Activated CD8-positive, alpha-beta memory T cell treated with anti-CD3 and anti-CD28 coated beads, Interleukin-2, amount 50 U/mL, for 24 hours (primary cell): ENCODE data around the gene LVRN.
"Not testable (repeated sequence)": the region's sequence is repeated elsewhere in the genome, so short reads cannot be mapped to it uniquely, and the experiment has no call there.

Source experiments
- DNase-seq: peaks from one replicate; pipeline ENCODE4 v3.0.0-alpha.2; 2020; ENCODE audit errors: extremely low read depth

LVRN gene, protein sequence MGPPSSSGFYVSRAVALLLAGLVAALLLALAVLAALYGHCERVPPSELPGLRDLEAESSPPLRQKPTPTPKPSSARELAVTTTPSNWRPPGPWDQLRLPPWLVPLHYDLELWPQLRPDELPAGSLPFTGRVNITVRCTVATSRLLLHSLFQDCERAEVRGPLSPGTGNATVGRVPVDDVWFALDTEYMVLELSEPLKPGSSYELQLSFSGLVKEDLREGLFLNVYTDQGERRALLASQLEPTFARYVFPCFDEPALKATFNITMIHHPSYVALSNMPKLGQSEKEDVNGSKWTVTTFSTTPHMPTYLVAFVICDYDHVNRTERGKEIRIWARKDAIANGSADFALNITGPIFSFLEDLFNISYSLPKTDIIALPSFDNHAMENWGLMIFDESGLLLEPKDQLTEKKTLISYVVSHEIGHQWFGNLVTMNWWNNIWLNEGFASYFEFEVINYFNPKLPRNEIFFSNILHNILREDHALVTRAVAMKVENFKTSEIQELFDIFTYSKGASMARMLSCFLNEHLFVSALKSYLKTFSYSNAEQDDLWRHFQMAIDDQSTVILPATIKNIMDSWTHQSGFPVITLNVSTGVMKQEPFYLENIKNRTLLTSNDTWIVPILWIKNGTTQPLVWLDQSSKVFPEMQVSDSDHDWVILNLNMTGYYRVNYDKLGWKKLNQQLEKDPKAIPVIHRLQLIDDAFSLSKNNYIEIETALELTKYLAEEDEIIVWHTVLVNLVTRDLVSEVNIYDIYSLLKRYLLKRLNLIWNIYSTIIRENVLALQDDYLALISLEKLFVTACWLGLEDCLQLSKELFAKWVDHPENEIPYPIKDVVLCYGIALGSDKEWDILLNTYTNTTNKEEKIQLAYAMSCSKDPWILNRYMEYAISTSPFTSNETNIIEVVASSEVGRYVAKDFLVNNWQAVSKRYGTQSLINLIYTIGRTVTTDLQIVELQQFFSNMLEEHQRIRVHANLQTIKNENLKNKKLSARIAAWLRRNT

DNA sequence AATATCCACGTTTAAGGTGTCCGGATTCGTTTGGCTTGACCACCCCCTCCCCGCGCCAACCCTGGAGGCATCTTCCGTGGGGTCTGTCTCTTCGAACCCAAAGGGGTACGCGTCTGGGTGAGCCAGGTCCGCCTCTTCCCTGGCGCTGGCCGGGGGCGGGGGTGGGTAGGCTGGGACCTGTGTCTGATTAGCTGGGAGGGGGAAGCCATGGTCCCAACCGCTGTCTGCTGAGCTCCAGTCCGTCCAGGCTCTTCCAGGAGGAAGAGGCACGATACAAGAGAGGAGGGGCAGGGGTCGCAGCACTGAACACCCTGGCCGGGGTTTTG is at the start of gene LVRN:
Gene LVRN (plus strand): TSS at position 237 of the 326 bp plus-strand sequence. CDS start 143 bp downstream, outside the sequence.
- no peak for DNase-seq

DNA sequence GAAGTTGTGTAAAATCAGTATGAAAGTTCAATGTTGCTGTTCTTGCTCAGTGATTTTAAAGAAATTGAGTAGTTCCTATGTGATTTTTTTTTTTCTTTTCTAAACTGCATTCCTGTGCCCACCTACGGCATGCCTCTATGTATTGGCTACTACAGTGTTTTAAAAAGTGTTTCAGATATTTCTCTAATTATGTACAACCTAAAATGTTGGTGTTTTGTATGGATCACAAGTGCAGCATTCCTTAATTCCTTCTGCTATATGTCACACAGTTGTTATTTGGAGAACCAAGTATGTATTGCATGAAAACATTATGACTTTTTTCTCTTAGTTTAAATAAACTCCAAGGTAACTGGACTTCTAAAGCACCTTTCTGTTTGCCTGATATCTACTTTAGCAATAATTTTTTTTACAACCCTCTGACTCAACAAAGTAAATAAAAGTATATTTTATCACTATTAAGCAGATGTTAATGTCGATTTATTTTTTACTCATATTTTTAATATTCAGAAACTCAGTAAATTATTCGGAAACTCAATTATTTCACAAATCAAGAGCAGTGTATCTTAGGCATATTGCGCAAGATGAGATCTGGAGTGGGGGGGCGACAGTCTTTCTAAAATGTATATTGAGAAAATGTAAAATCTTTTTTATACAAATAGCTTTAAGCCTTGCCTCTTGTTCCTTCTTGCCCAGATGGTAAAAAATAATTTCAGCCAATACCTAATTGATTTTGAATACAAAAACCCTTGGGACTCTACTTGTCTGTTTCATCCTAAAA is 48.5 kb upstream of the LVRN start:
- DNase-seq = not testable (repeated sequence)

DNA sequence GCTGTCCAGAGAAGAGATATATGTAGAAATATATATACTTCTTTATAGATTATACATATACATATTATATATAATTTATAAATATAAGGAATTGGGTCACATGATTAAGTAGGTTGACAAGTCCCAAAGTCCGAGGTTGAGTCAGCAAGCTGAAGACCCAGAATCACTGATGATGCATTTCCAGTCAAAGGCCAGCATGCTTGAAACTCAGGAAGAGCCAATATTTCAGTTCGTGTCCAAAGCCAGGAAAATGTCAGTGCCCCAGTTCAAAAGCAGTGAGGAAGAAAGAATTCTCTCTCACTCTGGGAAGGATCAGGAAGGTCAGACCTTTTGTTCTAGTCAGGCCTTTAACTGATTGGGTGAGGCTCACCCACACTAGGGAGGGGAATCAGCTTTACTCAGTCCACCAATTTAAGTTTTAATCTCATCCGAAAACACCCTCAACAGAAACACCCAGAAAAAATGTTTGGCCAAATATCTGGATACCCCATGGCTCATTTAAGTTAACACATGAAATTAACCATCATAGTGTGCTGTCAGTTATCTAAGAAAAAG is 42.0 kb upstream of the LVRN start:
- no peak for DNase-seq

DNA sequence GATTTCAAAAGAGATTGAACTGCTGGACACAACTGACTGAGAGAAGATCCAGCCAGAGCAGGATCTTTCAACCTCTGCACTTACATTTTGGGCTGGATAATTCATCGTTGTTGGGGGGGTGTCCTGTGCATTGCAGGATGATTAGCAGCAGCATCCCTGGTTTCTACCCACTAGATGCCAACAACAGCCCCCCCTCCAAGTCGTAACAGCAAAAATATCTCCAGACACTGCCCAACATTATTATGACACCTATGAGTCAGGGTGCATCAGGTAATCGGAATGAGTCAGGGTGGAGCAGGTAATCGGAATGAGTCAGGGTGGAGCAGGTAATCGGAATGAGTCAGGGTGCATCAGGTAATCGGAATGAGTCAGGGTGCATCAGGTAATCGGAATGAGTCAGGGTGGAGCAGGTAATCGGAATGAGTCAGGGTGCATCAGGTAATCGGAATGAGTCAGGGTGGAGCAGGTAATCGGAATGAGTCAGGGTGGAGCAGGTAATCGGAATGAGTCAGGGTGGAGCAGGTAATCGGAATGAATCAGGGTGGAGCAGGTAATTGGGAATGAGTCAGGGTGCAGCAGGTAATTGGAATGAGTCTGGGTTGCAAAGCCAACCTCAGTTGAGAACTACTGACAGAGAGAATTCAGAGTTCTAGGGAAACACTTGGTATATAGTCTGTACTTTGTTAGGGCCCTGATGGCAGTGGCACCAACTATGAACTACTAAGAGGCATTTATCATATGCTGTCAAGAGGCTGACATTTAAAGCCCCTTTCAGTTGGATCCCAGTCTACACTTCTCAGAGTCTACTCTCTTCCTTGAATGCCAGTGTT is 33.5 kb upstream of the LVRN start:
- not testable (repeated sequence) for DNase-seq

DNA sequence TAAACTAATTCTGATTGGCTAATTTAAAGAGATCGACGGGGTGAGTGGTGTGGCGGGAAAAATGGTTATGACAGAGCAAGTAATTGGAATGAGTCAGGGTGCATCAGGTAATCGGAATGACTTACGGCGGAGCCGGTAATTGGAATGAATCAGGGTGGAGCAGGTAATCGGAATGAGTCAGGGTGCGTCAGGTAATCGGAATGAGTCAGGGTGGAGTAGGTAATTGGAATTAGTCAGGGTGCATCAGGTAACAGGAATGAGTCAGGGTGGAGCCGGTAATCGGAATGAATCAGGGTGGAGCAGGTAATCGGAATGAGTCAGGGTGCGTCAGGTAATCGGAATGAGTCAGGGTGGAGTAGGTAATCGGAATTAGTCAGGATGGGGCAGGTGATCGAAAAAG is 32.1 kb upstream of the LVRN start:
- not testable (repeated sequence) for DNase-seq

DNA sequence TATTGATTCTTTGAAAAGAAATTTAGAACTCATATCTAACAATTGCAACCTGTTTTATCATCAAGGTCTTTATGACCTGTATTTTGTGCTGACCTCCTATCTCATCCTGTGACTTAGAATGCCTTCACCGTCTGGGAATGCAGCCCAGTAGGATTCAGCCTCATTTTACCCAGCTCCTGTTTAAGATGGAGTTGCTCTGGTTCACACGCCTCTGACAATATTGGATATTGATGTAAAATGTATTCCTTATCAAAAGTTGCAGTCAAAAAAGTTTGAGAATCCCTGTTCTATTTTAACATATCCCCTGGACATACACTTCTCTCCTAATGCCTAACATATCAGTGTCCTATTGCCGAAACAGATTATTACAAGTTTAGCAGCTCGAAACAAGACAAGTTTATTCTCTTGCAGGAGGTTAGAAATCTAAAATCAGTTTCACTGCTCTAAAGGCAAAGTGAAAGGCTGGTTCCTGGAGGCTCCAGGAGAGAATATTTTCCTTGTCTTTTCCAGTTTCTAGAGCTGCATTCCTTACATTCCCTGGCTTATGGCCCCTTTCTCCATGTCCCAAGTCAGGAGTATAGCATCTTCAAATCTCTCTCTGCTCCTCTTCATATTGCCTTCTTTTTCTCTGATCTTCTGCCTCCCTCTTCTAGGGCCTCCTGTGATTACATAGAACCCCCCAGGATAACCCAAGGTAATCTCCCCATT is 31.5 kb upstream of the LVRN start:
- no peak for DNase-seq

DNA sequence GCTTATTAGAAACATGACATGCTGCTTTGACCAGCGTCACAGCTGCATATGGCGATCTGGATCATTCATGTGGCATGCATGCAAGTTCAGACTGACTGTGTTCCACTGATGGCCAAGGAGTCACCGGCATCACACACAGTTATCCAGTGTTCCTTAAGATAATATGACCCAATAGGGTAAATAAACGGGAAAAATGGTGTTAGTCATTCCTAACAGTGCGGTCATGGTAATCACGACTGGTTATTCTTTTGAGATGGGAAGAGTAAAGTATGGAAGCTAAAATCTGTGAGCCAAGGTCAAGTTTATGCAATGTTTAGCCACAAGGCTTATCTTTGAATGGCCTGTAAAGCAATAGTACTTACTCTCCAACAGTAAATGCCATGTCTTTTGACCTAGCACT is 29.3 kb upstream of the LVRN start:
- DNase-seq = no peak

DNA sequence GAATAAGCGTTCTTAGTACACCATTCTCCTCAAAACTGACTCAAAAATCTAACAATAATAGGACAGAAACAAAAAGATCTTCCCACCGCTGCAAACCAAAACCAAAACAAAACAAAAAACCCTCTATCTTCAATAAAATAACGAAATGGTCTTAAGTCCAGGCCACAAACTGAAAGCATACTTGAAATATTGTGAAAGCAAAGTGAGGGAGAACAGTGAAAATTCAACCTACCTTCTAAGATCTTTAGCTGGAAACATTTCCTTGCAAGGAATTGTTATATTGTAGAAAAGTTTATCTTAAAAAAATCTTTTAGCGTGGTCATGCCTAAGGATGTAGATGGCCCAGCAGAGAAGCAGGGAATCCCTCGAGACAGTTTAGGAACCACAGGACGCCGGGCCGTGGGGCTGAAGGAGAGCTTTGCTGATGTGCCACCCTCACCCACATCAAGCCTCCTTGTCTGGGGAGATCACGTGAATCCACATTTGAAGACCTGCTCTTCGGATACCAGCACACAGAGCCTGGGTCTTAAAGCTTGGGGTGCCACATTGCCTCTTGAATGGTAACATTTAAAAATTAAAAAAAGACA is 27.8 kb upstream of the LVRN start:
- no peak for DNase-seq

DNA sequence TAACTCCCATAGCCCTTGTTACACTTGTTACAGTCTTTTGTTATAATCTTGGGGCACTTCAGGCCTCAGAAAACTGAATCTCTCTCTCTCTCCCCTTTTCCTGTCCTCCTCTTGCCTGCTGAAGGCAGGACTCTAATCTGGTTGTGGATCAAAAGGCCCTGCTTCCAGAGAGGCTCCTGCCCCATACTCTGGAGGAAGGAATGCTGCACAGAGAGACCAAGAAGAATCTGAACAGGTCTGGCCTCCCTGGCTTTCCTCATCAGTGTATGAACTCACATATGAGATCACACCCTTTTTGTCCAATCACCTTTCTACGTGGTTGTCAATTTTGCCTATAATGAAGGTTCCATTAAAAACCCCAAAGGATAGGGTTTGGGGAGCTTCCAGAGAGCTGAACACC is 26.2 kb upstream of the LVRN start:
- no peak for DNase-seq

DNA sequence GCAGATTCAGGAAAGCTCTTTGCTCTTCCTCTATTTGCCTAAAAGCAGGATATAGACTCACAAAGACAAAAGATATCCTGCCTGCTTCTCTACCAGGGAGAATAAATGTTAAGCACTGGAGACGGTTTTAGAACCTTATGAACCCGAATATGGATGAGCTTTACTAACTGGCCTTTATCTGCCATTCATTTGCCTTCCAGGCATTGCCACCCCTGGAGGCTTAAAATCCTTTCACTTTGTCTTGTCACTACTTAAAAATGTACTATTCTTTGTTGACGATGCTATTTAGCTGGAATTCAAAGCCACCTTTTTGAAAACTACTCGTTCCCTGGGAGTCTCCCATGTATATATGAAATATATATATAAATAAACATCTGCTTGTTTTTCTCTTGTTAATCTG is 23.2 kb upstream of the LVRN start:
- no peak for DNase-seq

DNA sequence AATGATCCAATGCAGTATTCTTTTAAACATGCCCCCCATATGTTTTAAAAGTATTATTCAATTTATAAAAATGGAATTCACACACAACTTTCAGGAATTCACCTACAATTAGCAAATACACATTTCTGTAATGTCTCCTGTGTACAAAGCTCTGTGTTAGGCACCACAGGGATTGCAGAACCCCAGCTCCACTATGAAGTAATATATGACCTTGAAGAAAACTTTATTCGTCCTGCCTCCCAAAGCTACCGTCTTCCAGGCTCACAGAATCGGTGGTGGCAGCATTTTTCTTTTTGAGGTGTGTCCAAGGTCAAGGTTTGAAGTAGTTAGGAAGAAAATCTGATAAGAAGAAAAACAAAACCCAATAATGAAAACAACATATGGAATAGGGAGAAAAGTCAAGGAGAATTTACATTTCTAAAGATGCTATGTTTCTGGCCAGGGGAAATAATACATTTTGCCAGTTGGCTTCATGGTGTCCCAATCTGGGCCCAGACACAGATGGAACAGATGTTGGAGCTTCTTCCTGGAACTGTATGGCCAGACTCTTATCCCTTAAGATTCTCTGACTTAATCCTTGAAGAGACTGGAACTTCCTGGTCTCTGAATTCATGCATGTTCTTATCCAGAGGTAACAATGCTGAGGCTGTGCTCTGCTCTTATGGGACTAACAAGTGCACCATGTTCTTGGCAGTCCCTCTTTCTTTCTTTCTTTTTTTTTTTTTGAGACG is 22.0 kb upstream of the LVRN start:
- no peak for DNase-seq

DNA sequence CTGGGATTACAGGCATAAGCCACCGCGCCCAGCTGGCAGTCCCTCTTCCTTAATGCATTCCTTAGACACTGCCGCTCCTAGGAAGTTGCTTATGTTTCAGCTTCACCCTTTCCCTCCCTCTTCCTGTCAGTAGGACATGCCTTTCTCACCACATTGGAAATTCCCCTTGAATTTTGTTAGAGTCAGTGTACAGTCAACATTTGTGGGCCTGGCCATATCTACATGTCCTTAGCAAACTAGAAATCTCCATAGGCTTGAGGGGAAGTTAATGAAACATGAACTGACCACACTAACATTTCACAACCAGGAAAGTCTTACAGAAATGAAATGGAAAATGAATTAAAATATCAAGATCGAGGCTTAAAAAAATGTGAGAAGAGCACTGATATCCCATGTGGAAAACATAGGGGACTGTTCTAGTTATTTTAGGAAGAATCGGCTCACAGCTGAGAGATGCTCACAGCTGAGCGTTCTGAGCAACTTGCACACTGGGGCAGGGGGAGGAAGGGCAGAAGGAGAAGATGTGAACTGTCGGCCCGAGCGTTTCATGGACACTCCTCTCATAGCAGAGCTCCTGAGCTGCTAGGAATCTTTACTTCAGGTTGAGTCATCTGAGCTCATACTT is 21.1 kb upstream of the LVRN start:
- no peak for DNase-seq

DNA sequence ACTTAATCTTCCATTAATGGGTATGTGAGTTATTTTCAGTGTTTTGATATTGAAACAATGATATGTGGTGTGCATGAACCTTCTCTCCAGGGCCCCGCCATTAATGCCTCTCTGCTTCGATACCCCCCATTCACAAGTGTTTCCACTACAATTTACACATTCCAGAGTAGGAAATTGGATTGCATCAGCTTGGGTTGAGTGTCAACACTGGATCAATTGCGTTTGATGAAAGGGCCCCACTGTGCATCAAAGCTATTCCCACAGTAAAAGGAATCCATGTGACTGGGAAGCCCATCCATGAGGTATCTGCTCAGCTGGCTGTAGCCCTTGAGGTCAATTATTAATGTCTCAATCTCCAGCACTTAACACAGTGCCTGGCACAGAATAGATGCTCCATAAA is 17.8 kb upstream of the LVRN start:
- no peak for DNase-seq

DNA sequence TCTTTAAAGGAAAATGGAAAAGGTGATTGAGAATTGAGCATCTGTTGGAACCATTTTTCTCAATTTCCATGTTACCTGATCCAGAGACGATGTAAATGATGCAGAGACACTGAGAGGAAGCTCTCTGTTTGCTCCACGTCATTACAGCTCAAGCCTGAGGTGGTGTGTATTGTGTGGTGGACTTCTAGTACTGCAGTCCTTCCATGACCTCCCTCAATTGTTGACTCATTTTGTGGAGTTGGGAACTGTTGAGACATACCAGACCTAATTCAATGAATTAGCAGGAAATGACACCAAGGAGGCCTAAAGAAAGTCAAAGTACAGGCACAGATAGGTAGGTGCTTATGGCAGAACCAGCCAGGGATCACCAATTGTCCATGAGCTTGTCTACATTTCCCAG is 15.6 kb upstream of the LVRN start:
- no peak for DNase-seq

DNA sequence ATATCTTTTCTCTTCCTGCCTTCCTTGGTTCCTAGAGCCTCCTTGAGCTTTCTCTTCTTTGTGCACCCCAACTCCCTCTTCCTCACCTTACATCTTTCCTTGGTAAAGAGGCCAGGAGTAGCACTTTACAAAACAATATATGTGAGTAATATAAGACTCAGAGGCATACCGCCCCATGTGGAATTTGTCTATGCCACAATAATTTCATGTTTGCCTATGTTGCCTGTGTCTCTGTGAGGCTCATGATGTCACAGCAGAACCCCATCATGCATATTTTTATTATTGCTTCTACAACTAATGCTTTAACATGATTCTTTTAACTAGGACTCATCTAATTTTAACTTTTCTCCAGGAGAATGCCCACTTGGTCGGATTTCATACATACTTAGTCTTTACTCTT is 15.0 kb upstream of the LVRN start:
- DNase-seq = no peak

DNA sequence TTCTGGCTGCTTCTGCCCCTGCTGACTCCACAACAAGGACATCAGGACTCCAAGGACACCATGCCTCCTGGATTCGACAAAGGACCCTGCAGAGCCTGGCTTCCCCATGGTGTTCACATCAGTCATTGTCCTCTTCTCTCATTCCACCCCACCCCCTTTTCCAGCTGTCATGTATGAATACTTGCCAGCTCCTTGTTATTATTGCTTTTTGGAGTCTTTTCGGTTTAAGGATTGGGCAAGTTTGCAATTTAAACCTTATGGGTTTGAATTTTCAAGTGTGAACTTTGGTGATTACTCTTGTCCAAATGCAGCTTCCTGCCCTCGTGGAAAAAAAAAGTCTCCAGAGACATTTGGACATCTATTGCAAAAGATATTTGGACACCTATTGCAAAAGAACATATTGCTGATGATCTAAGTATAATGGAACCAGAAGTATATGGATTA is 14.2 kb upstream of the LVRN start:
- DNase-seq = no peak

DNA sequence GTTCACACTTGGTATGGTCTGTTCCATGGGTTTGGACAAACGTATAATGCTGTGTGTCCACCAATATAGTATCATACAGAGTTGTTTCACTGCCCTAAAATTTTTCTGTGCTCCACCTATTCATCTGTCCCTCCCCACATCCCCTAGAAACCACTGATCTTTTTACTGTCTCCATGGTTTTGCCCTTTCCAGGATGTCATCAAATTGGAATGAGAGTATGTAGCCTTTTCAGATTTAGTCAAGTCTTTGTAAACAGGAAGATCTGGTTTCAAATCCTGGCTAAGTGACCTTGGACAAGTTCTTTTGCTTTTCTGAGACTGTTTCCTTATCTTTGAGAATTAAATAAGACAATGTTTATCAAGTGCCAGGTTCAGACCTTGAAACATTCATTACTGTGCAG is 13.2 kb upstream of the LVRN start:
- no peak for DNase-seq

DNA sequence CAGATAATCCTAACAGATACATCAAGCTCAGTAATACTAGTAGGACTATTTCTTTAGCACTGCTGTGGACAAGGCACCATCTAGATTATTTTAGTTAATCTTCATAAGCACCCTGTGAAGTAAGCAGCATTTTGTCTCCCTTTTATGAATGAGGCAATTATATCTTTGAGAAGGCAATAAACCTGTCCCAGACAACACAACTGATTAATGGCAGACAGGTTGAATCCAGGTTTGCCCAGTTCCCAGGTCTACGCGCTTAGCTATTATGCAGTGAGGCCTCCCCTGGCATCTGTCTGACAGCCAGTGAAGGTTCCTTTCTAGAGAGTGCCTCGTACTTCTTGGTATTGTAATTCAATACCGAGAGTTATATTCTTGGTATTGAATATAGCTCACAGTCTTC is 9.7 kb upstream of the LVRN start:
- DNase-seq = no peak

DNA sequence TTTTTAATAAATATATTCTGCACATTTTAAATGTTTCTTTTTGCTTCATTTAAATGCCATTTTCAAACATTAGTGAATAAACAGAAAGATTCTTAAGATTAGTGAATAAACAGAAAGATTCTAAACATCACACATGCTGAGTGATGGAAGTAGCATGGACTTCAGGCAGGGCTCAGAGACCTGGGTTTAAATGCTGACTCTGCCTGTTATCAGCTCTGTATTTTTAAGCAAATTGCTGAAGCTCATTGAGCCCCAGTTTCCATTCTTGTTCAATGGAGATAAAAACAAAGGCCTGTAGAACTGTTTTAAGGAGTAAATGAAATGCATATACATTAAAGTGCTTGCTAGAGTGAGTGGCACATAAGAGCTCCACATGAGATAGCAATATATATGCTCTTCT is 8.1 kb upstream of the LVRN start:
- no peak for DNase-seq
